ENCODE results near the gene SDF4.

- no peak for TF ChIP-seq CTCF (conservative IDR thresholded peaks at IDR 0.05 in 1 of 2, IDR thresholded peaks at IDR 0.05 in 1 of 2; ENCODE audit: extremely low read depth in 1 of 2, insufficient read depth in 1 of 2, low read depth in 1 of 2, low read length in 2 of 2)
- no peak for TF ChIP-seq EZH2 (IDR thresholded peaks at IDR 0.05; ENCODE audit: borderline replicate concordance, low read length)
These were observed 18.9 kb downstream of the SDF4 start for GRCh38 chr1:1212780-1213344.
